GM23338 (cell line): ENCODE measurements around the gene FBXO8. TPM values are rescaled to one million over a fixed set of nuclear protein-coding genes. Genes with fewer than 3 reads are reported as not detected.

ENCODE experiments used
- ATAC-seq: fragments of 200-7000 bp; cut with Tn5 transposase; 3 replicates; pipeline ENCODE4 v1.9.1; 2020
- DNase-seq: peaks from one replicate; pipeline ENCODE4 v3.0.0-alpha.2; 2015; ENCODE audit warnings: low spot score
- H2AFZ ChIP-seq: fragments of 200-600 bp; sonication (generic); 2 replicates; pipeline ENCODE4 v1.8.0; 2016; ENCODE audit warnings: antibody characterized with exemption, mild to moderate bottlenecking, moderate library complexity
- H3F3A ChIP-seq: fragments of 200-600 bp; sonication (generic); replicated peaks from 2 replicates; pipeline ENCODE4 v1.8.0; 2017; ENCODE audit warnings: antibody characterized with exemption, mixed run types, low read depth
- H3K27ac ChIP-seq: fragments of 200-600 bp; sonication (generic); 2 replicates; pipeline ENCODE4 v1.6.1; 2016; ENCODE audit warnings: low read depth
- H3K27me3 ChIP-seq: fragments of 200-600 bp; sonication (generic); 2 replicates; pipeline ENCODE4 v1.8.0; 2016; ENCODE audit warnings: mild to moderate bottlenecking, mixed run types, moderate library complexity; ENCODE audit not compliant: insufficient read depth
- H3K36me3 ChIP-seq: fragments of 200-600 bp; sonication (generic); 2 replicates; pipeline ENCODE4 v1.8.0; 2016; ENCODE audit warnings: mild to moderate bottlenecking; ENCODE audit not compliant: insufficient read depth
- H3K4me1 ChIP-seq: fragments of 200-600 bp; sonication (generic); 2 replicates; pipeline ENCODE4 v1.8.0; 2016; ENCODE audit warnings: mild to moderate bottlenecking, moderate library complexity; ENCODE audit not compliant: insufficient read depth
- H3K4me2 ChIP-seq: fragments of 200-600 bp; sonication (generic); 2 replicates; pipeline ENCODE4 v1.7.1; 2017; ENCODE audit warnings: mixed run types
- H3K4me3 ChIP-seq: fragments of 200-600 bp; sonication (generic); 2 replicates; pipeline ENCODE4 v1.6.1; 2016; ENCODE audit warnings: mixed run types
- H3K79me2 ChIP-seq: fragments of 200-600 bp; sonication (generic); replicated peaks from 2 replicates; pipeline ENCODE4 v1.8.0; 2017; ENCODE audit warnings: mild to moderate bottlenecking; ENCODE audit not compliant: insufficient read depth
- H3K9me2 ChIP-seq: fragments of 200-600 bp; sonication (generic); 2 replicates; pipeline ENCODE4 v1.8.0; 2017; ENCODE audit not compliant: insufficient read depth
- H4K20me1 ChIP-seq: fragments of 200-600 bp; sonication (generic); replicated peaks from 2 replicates; pipeline ENCODE4 v1.8.0; 2017; ENCODE audit warnings: mild to moderate bottlenecking; ENCODE audit not compliant: insufficient read depth
- H3K27ac Mint-ChIP-seq: 2 replicates; pipeline ENCODE4 v1.8.0; 2020; ENCODE audit warnings: inconsistent platforms, mild to moderate bottlenecking, moderate library complexity, mixed read lengths
- H3K27me3 Mint-ChIP-seq: 3 replicates; pipeline ENCODE4 v1.8.0; 2022; ENCODE audit warnings: low read depth, mild to moderate bottlenecking, moderate library complexity, mixed read lengths, inconsistent platforms; ENCODE audit not compliant: insufficient read depth, poor library complexity
- H3K36me3 Mint-ChIP-seq: 3 replicates; pipeline ENCODE4 v1.8.0; 2021; ENCODE audit warnings: low read depth, mild to moderate bottlenecking, inconsistent platforms, moderate library complexity, mixed read lengths
- H3K4me1 Mint-ChIP-seq: 3 replicates; pipeline ENCODE4 v1.8.0; 2020; ENCODE audit warnings: mild to moderate bottlenecking, inconsistent platforms, mixed read lengths
- H3K4me3 Mint-ChIP-seq: 3 replicates; pipeline ENCODE4 v1.8.0; 2021; ENCODE audit warnings: moderate library complexity, mild to moderate bottlenecking, inconsistent platforms, mixed read lengths
- H3K9me3 Mint-ChIP-seq: 3 replicates; pipeline ENCODE4 v1.8.0; 2020; ENCODE audit warnings: moderate library complexity, mild to moderate bottlenecking, inconsistent platforms, mixed read lengths
- CREB1 ChIP-seq: fragments of 250-450 bp; sonication (Bioruptor Pico); IDR thresholded peaks from 2 replicates; pipeline ENCODE4 v1.5.0; 2020; ENCODE audit warnings: low read depth, mild to moderate bottlenecking, moderate library complexity
- CTCF ChIP-seq, 2 experiments: fragments of 200-600 bp in 1 of 2; sonication (generic) in 1 of 2; conservative IDR thresholded peaks; 2 replicates each; pipeline versions ENCODE4 v1.5.1 to v1.6.1; 2016 to 2017; ENCODE audit warnings: antibody characterized with exemption in 2 of 2, low read depth in 2 of 2, mild to moderate bottlenecking in 2 of 2, moderate library complexity in 1 of 2
- ETS1 ChIP-seq: IDR thresholded peaks from 2 replicates; pipeline ENCODE4 v1.6.1; 2016; ENCODE audit warnings: antibody characterized with exemption
- EZH2 ChIP-seq: fragments of 200-600 bp; sonication (generic); IDR thresholded peaks from one replicate; pipeline ENCODE4 v1.8.0; 2017; ENCODE audit warnings: antibody characterized with exemption, mild to moderate bottlenecking, low read depth; ENCODE audit not compliant: unreplicated experiment
- EZH2phosphoT487 ChIP-seq: fragments of 200-600 bp; sonication (generic); IDR thresholded peaks from one replicate; pipeline ENCODE4 v1.8.1; 2018; ENCODE audit warnings: antibody characterized with exemption; ENCODE audit not compliant: unreplicated experiment
- JUNB ChIP-seq: IDR thresholded peaks from one replicate; pipeline ENCODE4 v1.6.1; 2016; ENCODE audit warnings: antibody characterized with exemption; ENCODE audit not compliant: unreplicated experiment
- NANOG ChIP-seq: IDR thresholded peaks from 2 replicates; pipeline ENCODE4 v1.6.1; 2016; ENCODE audit warnings: antibody characterized with exemption, borderline replicate concordance
- POLR2AphosphoS5 ChIP-seq: IDR thresholded peaks from 2 replicates; pipeline ENCODE4 v1.6.1; 2016; ENCODE audit warnings: antibody characterized with exemption, low read depth
- REST ChIP-seq: IDR thresholded peaks from one replicate; pipeline ENCODE4 v1.6.1; 2018; ENCODE audit warnings: antibody characterized with exemption; ENCODE audit not compliant: unreplicated experiment
- STAT1 ChIP-seq: IDR thresholded peaks from one replicate; pipeline ENCODE4 v1.6.1; 2016; ENCODE audit warnings: antibody characterized with exemption; ENCODE audit not compliant: unreplicated experiment
- ZNF114 ChIP-seq: fragments of 250-450 bp; sonication (Bioruptor Pico); IDR thresholded peaks from 2 replicates; pipeline ENCODE4 v1.5.0; 2020; ENCODE audit warnings: mild to moderate bottlenecking, moderate library complexity
- ZNF331 ChIP-seq: fragments of 250-450 bp; sonication (Bioruptor Pico); IDR thresholded peaks from 2 replicates; pipeline ENCODE4 v1.5.0; 2020; ENCODE audit warnings: low read depth, mild to moderate bottlenecking, moderate library complexity
- ZNF462 ChIP-seq: fragments of 250-450 bp; sonication (Bioruptor Pico); IDR thresholded peaks from 2 replicates; pipeline ENCODE4 v1.5.0; 2020; ENCODE audit warnings: mild to moderate bottlenecking, moderate library complexity
- polyA plus RNA-seq: library from polyadenylated mRNA; unstranded; fragments of >200 nt; fragmentation: Nextera tagmentation; extraction: Ambion mirVana; gene quantifications from 2 replicates; pipeline ENCODE4 v1.2.1, GENCODE V29; 2016
- total RNA-seq: library from RNA; depleted of rRNA; stranded (reverse); fragments of >200 nt; shearing (Covaris generic); gene quantifications from 2 replicates; pipeline ENCODE4 v1.2.3, GENCODE V29; 2014

Gene FBXO8
- total and polyA plus RNA-seq, 2 experiments from 2014 or later, result 5.8 to 7.9 TPM

GRCh38 chr4:174307694-174308093, 24.2 kb upstream of the FBXO8 start:
- Histone ChIP-seq H3F3A (no peaks in the 10 kb centered on the region), H2AFZ (no peak overlapping the region), H3K4me1 (no peaks in the 10 kb centered on the region), H3K79me2 (no peaks in the 10 kb centered on the region), H3K4me2 (no peak overlapping the region), H3K4me3 (no peak overlapping the region), H3K9me2 (no peaks in the 10 kb centered on the region), H3K27ac (no peak overlapping the region), H3K36me3 (peaks cover 5% of the 10 kb centered on the region; the same call in 1 of the 2 replicates), H3K27me3 (no peaks in the 10 kb centered on the region), H4K20me1 (no peaks in the 10 kb centered on the region)
- Mint-ChIP-seq H3K36me3 (peaks cover 3% of the 10 kb centered on the region; the same call in 1 of the 3 replicates), H3K27me3 (no peaks in the 10 kb centered on the region), H3K4me3 (no peak overlapping the region), H3K27ac (no peak overlapping the region), H3K4me1 (no peaks in the 10 kb centered on the region), H3K9me3 (no peaks in the 10 kb centered on the region; the same call in 2 of the 3 replicates)
- no peak for DNase-seq
- TF ChIP-seq ZNF114 (CRISPR knock-in tag), result no peak
- no peak for TF ChIP-seq ZNF331 (CRISPR knock-in tag)
- TF ChIP-seq EZH2phosphoT487, result no peak
- no peak for TF ChIP-seq POLR2AphosphoS5
- no peak for TF ChIP-seq EZH2
- no peak for TF ChIP-seq JUNB
- no peak for TF ChIP-seq ZNF462
- TF ChIP-seq CTCF (conservative IDR thresholded peaks at IDR 0.05; ENCODE audit: low read depth in 2 of 2), result no peak
- no peak for TF ChIP-seq ETS1
- TF ChIP-seq CREB1 (CRISPR knock-in tag), result no peak
- no peak for TF ChIP-seq REST
- TF ChIP-seq STAT1, result no peak
- no peak for TF ChIP-seq NANOG
- ATAC-seq, result no peak
